CD14-positive monocyte (primary cell): ENCODE data around the gene DGKA. TPM values are rescaled to one million over a fixed set of nuclear protein-coding genes. Genes with fewer than 3 reads are reported as not detected.

Experiments used
- DNase-seq, 3 donors: peaks; one replicate each; pipeline ENCODE4 v3.0.0-alpha.2; 2011 to 2022
- H2AFZ ChIP-seq: 2 replicates; pipeline ENCODE4 v1.6.0; 2012; ENCODE audit warnings: mild to moderate bottlenecking, low read depth, low read length, inconsistent platforms; ENCODE audit not compliant: insufficient read depth, poor library complexity, severe bottlenecking
- H3K27ac ChIP-seq, 2 donors: 1 replicate in 1 of 2; 2 replicates in 1 of 2; pipeline ENCODE4 v1.5.1; 2012 to 2013; ENCODE audit warnings: low read length in 2 of 2, control low read depth in 1 of 2, inconsistent platforms in 1 of 2, low read depth in 1 of 2, mild to moderate bottlenecking in 1 of 2
- H3K27me3 ChIP-seq, 2 donors: one replicate each; pipeline versions ENCODE4 v1.6.0 to v1.6.1; 2011 to 2013; ENCODE audit warnings: low read length in 2 of 2; ENCODE audit not compliant: control insufficient read depth in 2 of 2, insufficient read depth in 2 of 2
- H3K36me3 ChIP-seq, 2 donors: replicated peaks in 1 of 2; 1 replicate in 1 of 2; 2 replicates in 1 of 2; pipeline versions ENCODE4 v1.5.1 to v1.6.1; 2012 to 2013; ENCODE audit warnings: low read length in 2 of 2, control low read depth in 1 of 2, inconsistent platforms in 1 of 2, mild to moderate bottlenecking in 1 of 2; ENCODE audit not compliant: insufficient read depth in 2 of 2, control insufficient read depth in 1 of 2
- H3K4me1 ChIP-seq, 2 donors: 1 replicate in 1 of 2; 2 replicates in 1 of 2; pipeline versions ENCODE4 v1.5.1 to v1.6.1; 2012 to 2013; ENCODE audit warnings: low read length in 2 of 2, control low read depth in 1 of 2, inconsistent platforms in 1 of 2, mild to moderate bottlenecking in 1 of 2, moderate library complexity in 1 of 2; ENCODE audit not compliant: insufficient read depth in 2 of 2, control insufficient read depth in 1 of 2
- H3K4me2 ChIP-seq: replicated peaks from 2 replicates; pipeline ENCODE3; 2012; ENCODE audit warnings: low read length, moderate library complexity, mild to moderate bottlenecking; ENCODE audit not compliant: poor library complexity, severe bottlenecking; ENCODE audit errors: extremely low read depth
- H3K4me3 ChIP-seq, 3 experiments: fragments of 200-600 bp in 1 of 3; sonication (generic) in 1 of 3; replicated peaks in 1 of 3; 1 replicate in 2 of 3; 2 replicates in 1 of 3; pipeline ENCODE4 v1.5.1; 2011 to 2013; ENCODE audit warnings: low read length in 3 of 3, mild to moderate bottlenecking in 3 of 3, control low read depth in 2 of 3, low read depth in 2 of 3, inconsistent platforms in 1 of 3, moderate library complexity in 1 of 3
- H3K79me2 ChIP-seq: 2 replicates; pipeline ENCODE4 v1.6.0; 2012; ENCODE audit warnings: mild to moderate bottlenecking, control low read depth, inconsistent platforms, low read length, moderate library complexity; ENCODE audit not compliant: insufficient read depth
- H3K9ac ChIP-seq: 2 replicates; pipeline ENCODE4 v1.6.0; 2017; ENCODE audit warnings: low read length, mild to moderate bottlenecking; ENCODE audit not compliant: insufficient read depth, poor library complexity, severe bottlenecking
- H3K9me3 ChIP-seq, 2 donors: replicated peaks in 1 of 2; 1 replicate in 1 of 2; 2 replicates in 1 of 2; pipeline versions ENCODE4 v1.5.1 to v1.6.1; 2012 to 2013; ENCODE audit warnings: low read length in 2 of 2, control low read depth in 1 of 2; ENCODE audit not compliant: control insufficient read depth in 1 of 2, insufficient read depth in 1 of 2
- H4K20me1 ChIP-seq: 2 replicates; pipeline ENCODE4 v1.6.0; 2012; ENCODE audit warnings: mild to moderate bottlenecking, low read length, control low read depth, moderate library complexity; ENCODE audit not compliant: insufficient read depth
- H3K27ac Mint-ChIP-seq, 7 donors: one replicate each; pipeline ENCODE4 v1.8.0; 2020; ENCODE audit warnings: mild to moderate bottlenecking in 7 of 7, mixed read lengths in 7 of 7, moderate library complexity in 6 of 7, inconsistent platforms in 2 of 7
- H3K27me3 Mint-ChIP-seq, 3 donors: one replicate each; pipeline ENCODE4 v1.8.0; 2021 to 2022; ENCODE audit warnings: low read depth in 3 of 3, mild to moderate bottlenecking in 3 of 3, mixed read lengths in 3 of 3, moderate library complexity in 3 of 3, inconsistent platforms in 1 of 3
- H3K36me3 Mint-ChIP-seq, 2 donors: one replicate each; pipeline ENCODE4 v1.8.0; 2020; ENCODE audit warnings: mixed read lengths in 2 of 2, inconsistent platforms in 1 of 2, mild to moderate bottlenecking in 1 of 2
- H3K4me1 Mint-ChIP-seq: one replicate; pipeline ENCODE4 v1.8.0; 2020; ENCODE audit warnings: mild to moderate bottlenecking, mixed read lengths
- H3K4me3 Mint-ChIP-seq, 2 donors: one replicate each; pipeline ENCODE4 v1.8.0; 2020; ENCODE audit warnings: mild to moderate bottlenecking in 2 of 2, mixed read lengths in 2 of 2, moderate library complexity in 1 of 2
- H3K9me3 Mint-ChIP-seq, 7 donors: one replicate each; pipeline ENCODE4 v1.8.0; 2020 to 2022; ENCODE audit warnings: mixed read lengths in 7 of 7, mild to moderate bottlenecking in 6 of 7, moderate library complexity in 6 of 7, inconsistent platforms in 2 of 7
- CTCF ChIP-seq: fragments of 200-600 bp; IDR thresholded peaks from one replicate; pipeline ENCODE4 v1.8.0; 2022; ENCODE audit warnings: antibody characterized with exemption, mild to moderate bottlenecking
- WGBS: methylation state at CpG from one replicate; pipeline ENCODE4 v1.1.5; 2013; ENCODE audit warnings: missing lambda C conversion rate; ENCODE audit not compliant: insufficient coverage; 5-methylcytosine and 5-hydroxymethylcytosine counted together
- intact Hi-C, 2 donors: fragments of 100-400 bp; cut with micrococcal nuclease; formaldehyde crosslinking; loops; one replicate each; pipeline versions ENCODE4 v1.15.0 to v1.15.1; 2023
- polyA plus RNA-seq, 3 donors: library from polyadenylated mRNA; depleted of rRNA in 1 of 3; unstranded in 2 of 3; stranded (reverse) in 1 of 3; fragments of 300-500 nt in 2 of 3; fragments of >200 nt in 1 of 3; fragmentation: Illumina TruSeq in 2 of 3; gene quantifications; 1 replicate in 2 of 3; 2 replicates in 1 of 3; pipeline ENCODE4 v1.2.3, GENCODE V29; 2012 to 2021

DGKA gene
- polyA plus RNA-seq, 3 donors = 16.0 to 99.1 (median 21.4) TPM

GRCh38 chr12:55906056-55906455 lies 24.9 kb upstream of the DGKA start:
- Mint-ChIP-seq H3K4me3 (no peak overlapping the region), H3K36me3 (peaks cover 26 to 29% of the 10 kb centered on the region in 2 donors), H3K4me1 (peaks cover 4% of the 10 kb centered on the region), H3K27ac (no peak overlapping the region), H3K9me3 (peaks cover 0 to 2% (median 0%) of the 10 kb centered on the region in 7 donors), H3K27me3 (peaks cover 0 to 1% (median 0%) of the 10 kb centered on the region in 3 donors)
- Histone ChIP-seq H3K4me2 (no peak overlapping the region), H3K9me3 (no peaks in the 10 kb centered on the region), H4K20me1 (peaks cover 5% of the 10 kb centered on the region), H3K4me3 (no peak overlapping the region), H3K27me3 (no peaks in the 10 kb centered on the region), H3K36me3 (peaks cover 23 to 27% of the 10 kb centered on the region in 2 donors), H3K4me1 (no peaks in the 10 kb centered on the region), H3K9ac (no peak overlapping the region), H2AFZ (no peak overlapping the region), H3K27ac (no peak overlapping the region), H3K79me2 (peaks cover 18% of the 10 kb centered on the region)
- DNase-seq = no peak
- TF ChIP-seq CTCF = no peak
- intact Hi-C loops = no loop called here
- no CpG with 5 or more reads among the region's 1 CpG for WGBS

DNA sequence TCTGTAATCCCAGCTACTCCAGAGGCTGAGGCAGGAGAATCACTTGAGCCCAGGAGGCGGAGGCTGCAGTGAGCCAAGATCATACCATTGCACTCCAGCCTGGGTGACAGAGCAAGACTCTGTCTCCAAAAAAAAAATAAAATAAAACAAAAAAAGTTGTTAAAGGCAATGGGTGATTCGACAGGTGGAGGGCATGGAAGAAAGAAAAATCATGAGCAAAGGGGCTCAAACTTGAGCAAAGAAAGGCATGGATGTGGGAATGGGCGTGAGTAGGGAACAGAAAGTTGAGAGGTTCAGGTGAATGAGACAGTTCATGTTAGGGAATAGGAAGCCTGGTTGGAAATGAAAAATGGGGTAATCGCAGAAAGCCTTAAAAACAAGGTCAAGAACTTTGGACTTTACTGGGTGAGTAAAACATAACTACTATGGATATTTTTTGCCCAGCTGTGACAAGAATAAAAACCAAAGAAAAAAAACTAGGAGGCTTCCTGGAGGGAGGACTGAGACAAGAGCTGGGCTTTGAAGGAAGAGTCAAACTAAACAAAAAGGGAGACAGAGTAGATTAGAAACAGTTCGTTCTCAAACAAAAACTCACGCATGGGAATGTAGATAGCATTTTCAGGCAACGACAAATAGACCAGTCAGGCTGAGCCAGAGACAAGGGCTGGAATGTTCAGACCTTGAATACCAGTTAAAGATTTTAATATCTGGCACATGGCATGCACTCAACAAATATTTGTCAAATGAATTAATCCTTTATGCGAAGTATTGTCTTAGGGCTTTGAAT lies 22.0 kb upstream of the DGKA start:
- peaks cover 13 to 20% of the 10 kb centered on the region in 2 donors for H3K36me3 Mint-ChIP-seq
- peaks cover 4% of the 10 kb centered on the region for H3K4me1 Mint-ChIP-seq
- no peak overlapping the region for H3K9ac ChIP-seq
- H3K27ac ChIP-seq = no peak overlapping the region
- H2AFZ ChIP-seq = no peak overlapping the region
- peaks cover 0 to 3% (median 0%) of the 10 kb centered on the region in 3 donors for H3K27me3 Mint-ChIP-seq
- intact Hi-C loops = no loop called here
- H3K4me3 ChIP-seq = no peak overlapping the region
- H3K9me3 Mint-ChIP-seq = peaks cover 0 to 2% (median 0%) of the 10 kb centered on the region in 7 donors
- TF ChIP-seq CTCF = no peak
- no peak for DNase-seq
- no peak overlapping the region for H3K4me2 ChIP-seq
- WGBS = 100% methylated on average over 6 of the region's 8 CpGs
- H4K20me1 ChIP-seq = peaks cover 8% of the 10 kb centered on the region
- H3K79me2 ChIP-seq = peaks cover 46% of the 10 kb centered on the region
- H3K4me1 ChIP-seq = no peaks in the 10 kb centered on the region
- H3K9me3 ChIP-seq = no peaks in the 10 kb centered on the region
- peak overlapping the region in 2 of 7 donors; percentile 0 to 38 for H3K27ac Mint-ChIP-seq
- no peaks in the 10 kb centered on the region for H3K27me3 ChIP-seq
- H3K4me3 Mint-ChIP-seq = no peak overlapping the region
- H3K36me3 ChIP-seq = peaks cover 11 to 18% of the 10 kb centered on the region in 2 donors
